Measurements from ENCODE around the gene TRPV2.

The TRPV2 gene

GRCh38 chr17:16459271-16459670 lies 43.9 kb downstream of the TRPV2 start:
- H3K4me2 ChIP-seq (ENCODE audit: insufficient read depth, low read length) = no peak overlapping the region
- no peak overlapping the region for H3K4me3 ChIP-seq (ENCODE audit: low read depth in 1 of 2, low read length in 2 of 2)
- no peak overlapping the region for H3K27ac ChIP-seq (ENCODE audit: low read length)
- no peak for ATAC-seq (ENCODE audit: insufficient read depth, low read depth)
- H3K9ac ChIP-seq (ENCODE audit: low read depth, low read length) = no peak overlapping the region
- H3K36me3 ChIP-seq (ENCODE audit: insufficient read depth, low read length) = peaks cover 33% of the 10 kb centered on the region
- no peaks in the 10 kb centered on the region for H3K9me3 ChIP-seq (ENCODE audit: insufficient read depth, low read length, severe bottlenecking)
- DNase-seq = no peak
- H3K79me2 ChIP-seq (ENCODE audit: insufficient read depth, low read length) = no peaks in the 10 kb centered on the region
- peaks cover 26% of the 10 kb centered on the region for H4K20me1 ChIP-seq (ENCODE audit: insufficient read depth, low read length)
- H3K4me1 ChIP-seq (ENCODE audit: insufficient read depth, low read length) = no peaks in the 10 kb centered on the region
- no peaks in the 10 kb centered on the region for H3K27me3 ChIP-seq (ENCODE audit: insufficient read depth, low read length, poor library complexity)
- TF ChIP-seq CTCF (IDR thresholded peaks at IDR 0.05; ENCODE audit: borderline replicate concordance, extremely low read depth, low read length, poor library complexity, severe bottlenecking) (no peak), EZH2 (IDR thresholded peaks at IDR 0.05; ENCODE audit: borderline replicate concordance, low read depth, low read length, severe bottlenecking) (no peak)
- no peak overlapping the region for H2AFZ ChIP-seq (ENCODE audit: low read depth, low read length)

GRCh38 chr17:16459855-16460550 lies 44.6 kb downstream of the TRPV2 start:
- Histone ChIP-seq H4K20me1 (ENCODE audit: insufficient read depth, low read length) (peaks cover 32% of the 10 kb centered on the region), H3K4me3 (ENCODE audit: low read depth in 1 of 2, low read length in 2 of 2) (no peak overlapping the region), H3K27ac (ENCODE audit: low read length) (no peak overlapping the region), H3K9ac (ENCODE audit: low read depth, low read length) (no peak overlapping the region), H3K27me3 (ENCODE audit: insufficient read depth, low read length, poor library complexity) (no peaks in the 10 kb centered on the region), H3K36me3 (ENCODE audit: insufficient read depth, low read length) (peaks cover 35% of the 10 kb centered on the region), H2AFZ (ENCODE audit: low read depth, low read length) (no peak overlapping the region), H3K79me2 (ENCODE audit: insufficient read depth, low read length) (no peaks in the 10 kb centered on the region), H3K4me2 (ENCODE audit: insufficient read depth, low read length) (no peak overlapping the region), H3K9me3 (ENCODE audit: insufficient read depth, low read length, severe bottlenecking) (no peaks in the 10 kb centered on the region), H3K4me1 (ENCODE audit: insufficient read depth, low read length) (no peaks in the 10 kb centered on the region)
- no peak for DNase-seq
- no peak for ATAC-seq (ENCODE audit: insufficient read depth, low read depth)
- TF ChIP-seq CTCF (IDR thresholded peaks at IDR 0.05; ENCODE audit: borderline replicate concordance, extremely low read depth, low read length, poor library complexity, severe bottlenecking) = no peak

DNA sequence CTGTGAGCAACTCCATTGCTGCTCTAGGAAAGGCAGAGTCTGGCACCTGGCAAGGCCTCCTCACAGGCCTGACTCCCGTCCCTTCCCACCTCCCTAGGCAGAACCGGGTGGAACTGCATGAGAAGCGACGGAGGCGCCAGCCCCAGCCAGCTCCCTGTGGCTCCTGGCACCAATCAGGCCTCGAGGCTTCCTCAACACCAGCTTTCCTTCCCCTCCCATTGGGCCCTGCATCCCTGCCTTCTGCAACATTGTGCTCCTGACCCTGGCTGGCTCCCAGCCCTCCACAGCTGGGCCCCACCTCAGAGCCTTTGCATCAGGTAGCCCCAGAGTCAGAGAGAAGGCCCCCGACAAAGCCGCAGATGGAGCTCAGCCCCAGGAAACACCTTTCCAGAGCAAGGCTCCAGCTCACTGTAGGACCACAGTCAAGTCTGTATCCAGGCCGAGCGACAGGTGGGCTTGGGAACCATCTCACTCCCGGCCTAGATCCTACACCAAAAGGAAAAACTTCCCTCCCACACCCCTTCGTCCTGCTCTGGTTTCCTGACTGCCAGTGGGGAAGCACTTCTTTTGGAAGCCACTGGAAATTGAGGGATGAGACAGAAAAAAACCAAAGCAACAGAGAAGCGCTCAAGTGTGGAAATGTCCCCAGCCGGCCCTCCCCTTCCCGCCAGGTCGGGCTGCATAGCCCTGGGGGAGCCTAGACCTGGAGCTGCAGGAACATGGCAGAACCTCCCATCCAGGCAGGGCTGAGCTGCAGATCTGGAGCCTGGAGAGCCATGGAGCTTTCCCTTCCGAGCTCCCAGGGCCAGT lies 45.6 kb downstream of the TRPV2 start:
- no peaks in the 10 kb centered on the region for H3K79me2 ChIP-seq (ENCODE audit: insufficient read depth, low read length)
- no peak overlapping the region for H3K9ac ChIP-seq (ENCODE audit: low read depth, low read length)
- H3K4me1 ChIP-seq (ENCODE audit: insufficient read depth, low read length) = no peaks in the 10 kb centered on the region
- H3K27me3 ChIP-seq (ENCODE audit: insufficient read depth, low read length, poor library complexity) = no peaks in the 10 kb centered on the region
- peaks cover 35% of the 10 kb centered on the region for H4K20me1 ChIP-seq (ENCODE audit: insufficient read depth, low read length)
- H3K27ac ChIP-seq (ENCODE audit: low read length) = no peak overlapping the region
- no peak overlapping the region for H3K4me3 ChIP-seq (ENCODE audit: low read depth in 1 of 2, low read length in 2 of 2)
- TF ChIP-seq EZH2 (IDR thresholded peaks at IDR 0.05; ENCODE audit: borderline replicate concordance, low read depth, low read length, severe bottlenecking) (no peak), CTCF (IDR thresholded peaks at IDR 0.05; ENCODE audit: borderline replicate concordance, extremely low read depth, low read length, poor library complexity, severe bottlenecking) (no peak)
- DNase-seq (no peak), ATAC-seq (ENCODE audit: insufficient read depth, low read depth) (no peak)
- peaks cover 35% of the 10 kb centered on the region for H3K36me3 ChIP-seq (ENCODE audit: insufficient read depth, low read length)
- H3K9me3 ChIP-seq (ENCODE audit: insufficient read depth, low read length, severe bottlenecking) = no peaks in the 10 kb centered on the region
- H2AFZ ChIP-seq (ENCODE audit: low read depth, low read length) = no peak overlapping the region
- H3K4me2 ChIP-seq (ENCODE audit: insufficient read depth, low read length) = no peak overlapping the region
